Colonic mucosa (tissue), 4 donors: ENCODE data around the gene ZNF827. TPM values are rescaled to one million over a fixed set of nuclear protein-coding genes. Genes with fewer than 3 reads are reported as not detected.

Experiments
- DNase-seq: peaks from one replicate; pipeline ENCODE4 v3.0.0-alpha.2; 2020
- H3K27ac ChIP-seq: fragments of 200-600 bp; one replicate; pipeline ENCODE4 v1.8.0; 2021
- H3K27me3 ChIP-seq: fragments of 200-600 bp; one replicate; pipeline ENCODE4 v1.8.0; 2021
- H3K36me3 ChIP-seq: fragments of 200-600 bp; one replicate; pipeline ENCODE4 v1.8.0; 2021
- H3K4me1 ChIP-seq: fragments of 200-600 bp; one replicate; pipeline ENCODE4 v1.8.0; 2021; ENCODE audit warnings: mild to moderate bottlenecking
- H3K4me3 ChIP-seq: fragments of 200-600 bp; one replicate; pipeline ENCODE4 v1.8.0; 2021
- H3K9ac ChIP-seq, 2 donors: one replicate each; pipeline ENCODE4 v1.7.0; 2013; ENCODE audit warnings: control low read depth in 2 of 2, low read depth in 2 of 2, low read length in 2 of 2
- H3K9me3 ChIP-seq: fragments of 200-600 bp; one replicate; pipeline ENCODE4 v1.8.0; 2021
- intact Hi-C: fragments of 100-400 bp; cut with DNase I; formaldehyde crosslinking; loops from one replicate; pipeline ENCODE4 v1.14.1; 2022
- total RNA-seq, 2 donors: library from RNA; stranded (reverse); fragmentation: NEBNext Ultra II Directional in 1 of 2; extraction: Animal tissue kit (Norgen Biotek cat#: 25700) in 1 of 2; gene quantifications; one replicate each; pipeline ENCODE4 v1.2.1, GENCODE V29; 2021
- TF ChIP-seq, protein P1 (sequence below): fragments of 200-600 bp; IDR thresholded peaks from one replicate; pipeline ENCODE4 v1.8.0; 2022; ENCODE audit warnings: antibody characterized with exemption, mild to moderate bottlenecking
- donor health status: healthy.
- donor health status: DM: no; HTN: no; CAD: no.
- donor health status: DM: no; HTN: no; CAD: no.

Gene ZNF827
- total RNA-seq, 2 donors from 2014 or later, result 17.9 to 19.7 TPM

- no peaks in the 10 kb centered on the region for H3K36me3 ChIP-seq
- H3K9ac ChIP-seq, result peak overlapping the region; percentile 62 to 80
- TF ChIP-seq, protein P1, sequence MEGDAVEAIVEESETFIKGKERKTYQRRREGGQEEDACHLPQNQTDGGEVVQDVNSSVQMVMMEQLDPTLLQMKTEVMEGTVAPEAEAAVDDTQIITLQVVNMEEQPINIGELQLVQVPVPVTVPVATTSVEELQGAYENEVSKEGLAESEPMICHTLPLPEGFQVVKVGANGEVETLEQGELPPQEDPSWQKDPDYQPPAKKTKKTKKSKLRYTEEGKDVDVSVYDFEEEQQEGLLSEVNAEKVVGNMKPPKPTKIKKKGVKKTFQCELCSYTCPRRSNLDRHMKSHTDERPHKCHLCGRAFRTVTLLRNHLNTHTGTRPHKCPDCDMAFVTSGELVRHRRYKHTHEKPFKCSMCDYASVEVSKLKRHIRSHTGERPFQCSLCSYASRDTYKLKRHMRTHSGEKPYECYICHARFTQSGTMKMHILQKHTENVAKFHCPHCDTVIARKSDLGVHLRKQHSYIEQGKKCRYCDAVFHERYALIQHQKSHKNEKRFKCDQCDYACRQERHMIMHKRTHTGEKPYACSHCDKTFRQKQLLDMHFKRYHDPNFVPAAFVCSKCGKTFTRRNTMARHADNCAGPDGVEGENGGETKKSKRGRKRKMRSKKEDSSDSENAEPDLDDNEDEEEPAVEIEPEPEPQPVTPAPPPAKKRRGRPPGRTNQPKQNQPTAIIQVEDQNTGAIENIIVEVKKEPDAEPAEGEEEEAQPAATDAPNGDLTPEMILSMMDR, result no peak
- no peaks in the 10 kb centered on the region for H3K27me3 ChIP-seq
- peaks cover 10% of the 10 kb centered on the region for H3K4me1 ChIP-seq
- H3K9me3 ChIP-seq, result no peaks in the 10 kb centered on the region
- H3K27ac ChIP-seq, result peak overlapping the region; percentile 87
- H3K4me3 ChIP-seq, result peak overlapping the region; percentile 48
- peak; percentile 91 for DNase-seq
- intact Hi-C loops, result loop anchor here (5.0 to 10.0 kb wide), 2 partner anchors 108 to 204 kb away; partner anchors contain the start of gene ZNF827
These were observed 205.4 kb downstream of the ZNF827 start for GRCh38 chr4:145732895-145733880.

DNA sequence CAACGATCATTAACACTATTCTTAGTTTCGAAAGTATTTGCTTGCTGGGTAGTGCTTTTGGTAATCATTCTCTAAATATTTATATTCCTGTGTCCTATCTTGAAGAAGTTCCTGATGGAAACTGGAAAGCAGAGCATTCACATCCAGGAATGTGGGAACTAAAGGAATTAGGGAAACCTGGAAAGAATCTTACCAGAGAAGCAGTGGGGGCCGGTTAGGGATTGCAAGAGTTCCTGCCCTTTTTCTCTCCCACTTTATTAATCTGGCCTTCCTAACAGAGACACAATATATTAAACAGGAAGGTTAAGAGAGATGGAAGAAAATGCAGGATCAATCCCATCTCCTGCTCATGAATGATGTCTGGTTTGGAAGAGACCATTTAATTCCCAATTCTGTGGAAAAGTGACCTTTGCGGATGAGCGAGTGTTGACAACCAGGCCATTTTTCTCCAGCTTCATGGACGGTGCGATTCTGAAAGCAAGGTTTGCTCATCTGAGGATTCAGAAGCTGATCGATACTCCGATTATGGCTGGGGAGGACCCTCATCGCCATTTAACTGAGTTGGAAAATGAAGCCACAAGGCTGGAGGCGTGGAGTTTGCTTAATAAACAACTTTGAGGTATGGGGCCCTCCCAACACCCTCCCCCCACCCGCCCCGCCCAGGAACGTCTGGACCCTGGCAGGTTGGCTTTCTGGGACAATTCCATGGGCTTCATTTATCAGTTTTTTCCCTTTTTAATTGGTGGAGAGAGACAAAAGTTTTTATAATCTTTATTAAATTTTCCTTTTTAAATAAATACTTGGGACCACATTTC lies 206.4 kb downstream of the ZNF827 start:
- TF ChIP-seq, protein P1, result no peak
- DNase-seq, result peak; percentile 25
- Histone ChIP-seq H3K4me3 (peak overlapping the region; percentile 48), H3K9me3 (no peaks in the 10 kb centered on the region), H3K36me3 (no peaks in the 10 kb centered on the region), H3K4me1 (peaks cover 10% of the 10 kb centered on the region), H3K27me3 (no peaks in the 10 kb centered on the region), H3K9ac (peak overlapping the region in 1 of 2 donors; percentile 8), H3K27ac (peak overlapping the region; percentile 87)
- intact Hi-C loops, result loop anchor here (5.0 to 10.0 kb wide), 2 partner anchors 107 to 205 kb away; partner anchors contain the start of gene ZNF827

GRCh38 chr4:145731028-145731427 lies 207.6 kb downstream of the ZNF827 start:
- peaks cover 10% of the 10 kb centered on the region for H3K4me1 ChIP-seq
- intact Hi-C loops, result loop anchor here (5.0 to 10.0 kb wide), 2 partner anchors 106 to 206 kb away; partner anchors contain the start of gene ZNF827

DNA sequence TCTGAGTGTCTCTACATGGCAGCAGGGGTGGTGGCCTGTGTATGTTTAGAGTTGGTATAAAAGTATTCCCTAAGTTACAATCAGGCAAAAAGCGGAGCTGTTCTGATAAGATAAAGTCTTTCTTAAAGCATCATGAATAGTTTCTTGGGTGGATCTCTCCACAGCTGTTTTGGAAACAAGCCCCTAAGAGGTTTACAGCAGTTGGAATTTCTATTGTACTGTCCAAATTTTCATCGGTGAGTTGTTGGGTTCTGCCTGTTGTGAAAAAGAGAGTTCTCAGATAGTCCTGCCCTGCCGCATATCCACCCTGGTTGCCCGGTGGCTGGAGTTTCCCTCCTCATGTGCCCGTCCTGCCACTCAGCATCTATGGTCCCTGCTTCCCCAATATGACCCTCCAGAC lies 208.6 kb downstream of the ZNF827 start:
- H3K27ac ChIP-seq, result no peak overlapping the region
- intact Hi-C loops, result loop anchor here (5.0 to 10.0 kb wide), 2 partner anchors 105 to 207 kb away; partner anchors contain the start of gene ZNF827

More at GRCh38 chr4:145731028-145731427, 207.6 kb downstream of the ZNF827 start:
- DNase-seq, result peak; percentile 74
- no peak overlapping the region for H3K4me3 ChIP-seq
- H3K27ac ChIP-seq, result no peak overlapping the region
- H3K27me3 ChIP-seq, result no peaks in the 10 kb centered on the region
- H3K9ac ChIP-seq, result no peak overlapping the region
- TF ChIP-seq, protein P1, result no peak
- H3K9me3 ChIP-seq, result no peaks in the 10 kb centered on the region
- no peaks in the 10 kb centered on the region for H3K36me3 ChIP-seq

More for the DNA sequence above, 208.6 kb downstream of the ZNF827 start:
- no peak overlapping the region for H3K9ac ChIP-seq
- TF ChIP-seq, protein P1, result no peak
- no peaks in the 10 kb centered on the region for H3K36me3 ChIP-seq
- H3K9me3 ChIP-seq, result no peaks in the 10 kb centered on the region
- no peaks in the 10 kb centered on the region for H3K27me3 ChIP-seq
- no peak overlapping the region for H3K4me3 ChIP-seq
- DNase-seq, result no peak
- peaks cover 10% of the 10 kb centered on the region for H3K4me1 ChIP-seq
